Measurements from ENCODE around the gene RPS23.

GRCh38 chr5:82255844-82256243 is 22.3 kb downstream of the RPS23 start:
- TF ChIP-seq, protein P1, sequence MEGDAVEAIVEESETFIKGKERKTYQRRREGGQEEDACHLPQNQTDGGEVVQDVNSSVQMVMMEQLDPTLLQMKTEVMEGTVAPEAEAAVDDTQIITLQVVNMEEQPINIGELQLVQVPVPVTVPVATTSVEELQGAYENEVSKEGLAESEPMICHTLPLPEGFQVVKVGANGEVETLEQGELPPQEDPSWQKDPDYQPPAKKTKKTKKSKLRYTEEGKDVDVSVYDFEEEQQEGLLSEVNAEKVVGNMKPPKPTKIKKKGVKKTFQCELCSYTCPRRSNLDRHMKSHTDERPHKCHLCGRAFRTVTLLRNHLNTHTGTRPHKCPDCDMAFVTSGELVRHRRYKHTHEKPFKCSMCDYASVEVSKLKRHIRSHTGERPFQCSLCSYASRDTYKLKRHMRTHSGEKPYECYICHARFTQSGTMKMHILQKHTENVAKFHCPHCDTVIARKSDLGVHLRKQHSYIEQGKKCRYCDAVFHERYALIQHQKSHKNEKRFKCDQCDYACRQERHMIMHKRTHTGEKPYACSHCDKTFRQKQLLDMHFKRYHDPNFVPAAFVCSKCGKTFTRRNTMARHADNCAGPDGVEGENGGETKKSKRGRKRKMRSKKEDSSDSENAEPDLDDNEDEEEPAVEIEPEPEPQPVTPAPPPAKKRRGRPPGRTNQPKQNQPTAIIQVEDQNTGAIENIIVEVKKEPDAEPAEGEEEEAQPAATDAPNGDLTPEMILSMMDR (conservative IDR thresholded peaks at IDR 0.05) = no peak
- no peak for TF ChIP-seq ZFX (IDR thresholded peaks at IDR 0.05)

Measured in C4-2B (cell line).